HG03064 (cell line): ENCODE results near the gene SERPINB5.

Source experiments
- ATAC-seq: cut with Tn5 transposase; IDR thresholded peaks from one replicate; pipeline ENCODE4 v1.9.1; 2021; ENCODE audit warnings: low read depth; ENCODE audit not compliant: unreplicated experiment

The SERPINB5 gene

DNA sequence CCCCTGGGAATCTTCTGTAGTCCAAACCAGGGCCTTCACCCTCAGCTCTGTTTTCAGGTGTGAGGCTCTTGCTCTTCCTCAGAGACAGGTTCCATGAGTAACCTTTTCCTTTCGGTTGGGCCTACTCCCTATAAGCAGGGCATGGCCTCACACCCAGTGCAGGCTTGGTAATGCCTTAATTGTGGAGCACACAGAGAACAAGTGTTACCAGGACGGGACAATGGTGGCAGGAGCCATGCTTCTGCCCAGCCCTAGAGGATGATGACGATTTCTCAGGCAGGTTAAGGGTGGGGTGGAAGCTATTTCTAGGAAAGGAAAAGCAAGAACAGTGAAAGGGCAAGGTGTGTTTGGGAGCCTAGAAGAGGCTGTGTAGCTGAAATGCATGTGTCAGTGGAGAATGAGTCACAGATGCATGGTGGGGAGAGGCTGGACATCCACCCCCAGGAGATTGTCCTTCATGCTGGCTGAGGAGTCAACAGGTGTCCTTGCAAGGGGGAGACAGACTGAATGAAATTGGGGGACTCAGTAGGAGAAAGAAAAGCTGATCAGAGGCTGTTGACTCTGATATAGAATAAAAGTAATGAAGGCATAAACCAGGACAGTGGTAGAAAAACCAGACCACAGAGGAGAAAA lies 43.4 kb downstream of the SERPINB5 start:
- ATAC-seq = no peak

GRCh38 chr18:63523660-63524059 lies 46.9 kb downstream of the SERPINB5 start:
- ATAC-seq = no peak

- no peak for ATAC-seq
Measured at GRCh38 chr18:63527251-63527650, 50.5 kb downstream of the SERPINB5 start.

DNA sequence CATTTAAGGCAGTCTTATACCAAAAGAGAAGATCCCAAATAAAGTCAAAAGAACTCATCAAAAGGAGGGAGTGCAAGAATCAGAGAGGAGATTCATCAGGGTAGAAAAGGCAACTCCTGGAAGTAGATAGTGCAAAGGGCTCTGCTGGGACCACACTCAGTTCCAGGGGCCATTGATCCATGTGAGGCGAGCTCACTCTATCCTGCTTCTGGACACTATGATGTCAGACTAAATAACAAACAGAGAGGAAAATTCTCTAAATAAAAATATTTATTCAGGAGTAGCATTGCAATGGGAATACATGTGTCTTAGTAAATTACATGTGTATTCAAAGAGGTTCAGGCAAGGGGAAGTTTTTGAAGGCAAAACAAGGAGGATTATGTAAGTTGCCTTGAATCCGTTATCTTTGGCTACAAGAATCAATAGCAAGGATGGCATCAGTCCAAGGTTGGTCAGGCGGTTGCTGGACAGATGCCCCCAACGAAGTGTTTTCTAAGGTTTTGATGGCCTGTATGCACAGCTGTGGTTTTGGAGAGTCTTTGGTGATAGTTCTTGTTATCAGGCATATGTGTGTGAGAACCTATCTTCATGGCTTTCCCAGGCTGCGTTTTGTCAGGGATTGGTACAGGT lies 52.2 kb downstream of the SERPINB5 start:
- no peak for ATAC-seq

GRCh38 chr18:63532471-63532870 lies 55.7 kb downstream of the SERPINB5 start:
- no peak for ATAC-seq

- no peak for ATAC-seq
Measured at GRCh38 chr18:63534615-63535014, 57.9 kb downstream of the SERPINB5 start.

- ATAC-seq = no peak
Measured at GRCh38 chr18:63539904-63540510, 63.2 kb downstream of the SERPINB5 start.

GRCh38 chr18:63542069-63542468 lies 65.3 kb downstream of the SERPINB5 start, which contains the start of gene SERPINB12:
Gene SERPINB12 (plus strand): TSS chr18:63542369. CDS start chr18:63556160, 13,791 bp downstream.
- no peak for ATAC-seq

- ATAC-seq = no peak
Measured at GRCh38 chr18:63544017-63544416, 67.3 kb downstream of the SERPINB5 start.

DNA sequence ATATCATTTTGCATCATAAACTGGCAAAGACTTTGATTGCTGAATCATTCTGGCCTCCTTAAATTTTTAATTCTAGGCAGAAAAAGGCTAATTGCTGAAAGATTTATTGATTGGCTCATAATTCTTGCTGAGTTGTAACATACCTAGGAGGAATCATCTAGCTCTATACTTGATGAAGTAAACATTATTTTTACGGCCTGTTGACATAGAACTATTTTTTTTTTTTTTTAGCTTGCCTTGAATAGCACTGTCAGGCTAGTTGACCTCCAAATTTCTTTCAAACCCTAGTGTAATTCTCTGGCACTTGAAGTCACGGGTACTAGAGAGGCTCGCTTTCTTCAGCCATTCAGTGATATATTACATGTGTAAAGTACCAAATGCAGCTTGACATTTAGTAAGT lies 68.2 kb downstream of the SERPINB5 start:
- no peak for ATAC-seq

GRCh38 chr18:63550068-63550467 lies 73.3 kb downstream of the SERPINB5 start:
- ATAC-seq = no peak

- no peak for ATAC-seq
Measured at GRCh38 chr18:63551769-63552168, 75.0 kb downstream of the SERPINB5 start.

DNA sequence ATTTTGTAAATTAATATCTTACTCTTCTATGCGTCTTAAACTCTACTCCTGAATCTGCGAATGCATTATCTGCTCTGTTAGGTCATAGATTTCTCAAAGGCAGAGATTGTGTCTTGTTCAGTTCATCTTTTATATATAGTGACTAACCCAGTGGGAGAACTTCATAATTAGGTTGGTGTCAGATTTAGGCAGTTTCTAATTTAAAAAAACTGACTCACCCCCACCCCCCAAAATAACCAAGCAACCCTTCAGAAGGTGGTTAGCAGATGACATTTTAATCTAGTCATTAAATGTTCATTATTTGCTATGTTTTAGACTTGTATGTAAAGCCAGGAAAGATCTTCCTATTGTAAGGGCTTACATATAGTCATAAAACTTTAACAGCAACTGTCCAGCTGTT lies 75.8 kb downstream of the SERPINB5 start:
- ATAC-seq = no peak

GRCh38 chr18:63553081-63553480 lies 76.3 kb downstream of the SERPINB5 start:
- no peak for ATAC-seq
